Ishikawa (cell line): ENCODE data around the gene KCNK6.

ENCODE experiments used
- CREB1 ChIP-seq: IDR thresholded peaks from 2 replicates; pipeline ENCODE4 v1.6.1; 2012; ENCODE audit warnings: low read depth
- EP300 ChIP-seq: IDR thresholded peaks from 2 replicates; pipeline ENCODE4 v1.6.1; 2012; ENCODE audit warnings: borderline replicate concordance
- FOXM1 ChIP-seq: IDR thresholded peaks from 2 replicates; pipeline ENCODE4 v1.6.1; 2012; ENCODE audit warnings: low read depth, borderline replicate concordance
- NFIC ChIP-seq: IDR thresholded peaks from 2 replicates; pipeline ENCODE4 v1.6.1; 2012
- RAD21 ChIP-seq: IDR thresholded peaks from 2 replicates; pipeline ENCODE4 v1.6.1; 2012; ENCODE audit warnings: low read depth
- REST ChIP-seq: IDR thresholded peaks from 2 replicates; pipeline ENCODE4 v1.6.1; 2012; ENCODE audit warnings: low read depth, mild to moderate bottlenecking
- TCF12 ChIP-seq: IDR thresholded peaks from 2 replicates; pipeline ENCODE4 v1.6.1; 2012; ENCODE audit warnings: low read depth
- TEAD4 ChIP-seq: IDR thresholded peaks from 2 replicates; pipeline ENCODE4 v1.6.1; 2012

- TF ChIP-seq EP300: no peak
- TF ChIP-seq RAD21: no peak
- no peak for TF ChIP-seq CREB1
- TF ChIP-seq FOXM1: no peak
- TF ChIP-seq NFIC: no peak
- no peak for TF ChIP-seq REST
- no peak for TF ChIP-seq TCF12
- peak; percentile 79; the same call in 1 of the 2 replicates for TF ChIP-seq TEAD4
Measured at GRCh38 chr19:38336638-38337359, 17.2 kb downstream of the KCNK6 start.
